K562 (cell line): ENCODE measurements around the gene LYPLA2. TPM values are rescaled to one million over a fixed set of nuclear protein-coding genes. Genes with fewer than 3 reads are reported as not detected.

Source experiments
- BCL6 ChIP-seq: fragments of 250-450 bp; sonication (Bioruptor Pico); IDR thresholded peaks from 2 replicates; pipeline ENCODE4 v1.4.0; 2020
- BCOR ChIP-seq: fragments of 450-650 bp; IDR thresholded peaks from 2 replicates; pipeline ENCODE4 v1.6.1; 2016
- NR2C1 ChIP-seq, 2 experiments: fragments of 450-650 bp; IDR thresholded peaks; 2 replicates each; pipeline ENCODE4 v1.6.1; 2017; ENCODE audit warnings: mild to moderate bottlenecking in 2 of 2, antibody characterized with exemption in 1 of 2, inconsistent platforms in 1 of 2, missing compliant biosample characterization in 1 of 2, missing genetic modification characterization in 1 of 2
- ZNF583 ChIP-seq: fragments of 250-450 bp; sonication (Bioruptor Pico); IDR thresholded peaks from 2 replicates; pipeline ENCODE4 v1.4.0; 2020
- polyA plus RNA-seq, 8 experiments: library from polyadenylated mRNA; depleted of rRNA in 4 of 8; stranded (reverse) in 5 of 8; unstranded in 3 of 8; fragments of >200 nt; fragmentation: Nextera tagmentation in 2 of 8; fragmentation: Illumina TruSeq in 1 of 8; extraction: Ambion mirVana in 2 of 8; extraction: Trizol in 1 of 8; gene quantifications; 2 replicates each; pipeline versions ENCODE4 v1.2.1 to v1.2.3, GENCODE V29; 2011 to 2014; ENCODE audit warnings: inconsistent platforms in 1 of 8, missing spikeins in 1 of 8
- total RNA-seq, 7 experiments: library from RNA; depleted of rRNA in 6 of 7; stranded (reverse); fragments of >200 nt in 6 of 7; fragmentation: Illumina TruSeq in 2 of 7; extraction: Trizol in 2 of 7; gene quantifications; 2 replicates each; pipeline versions ENCODE4 v1.2.1 to v1.2.3, GENCODE V29; 2011 to 2021; ENCODE audit warnings: low replicate concordance in 1 of 7
- TF ChIP-seq, protein P1 (sequence below), 2 experiments: fragments of 450-650 bp; formaldehyde crosslinking in 1 of 2; IDR thresholded peaks; 2 replicates each; pipeline versions ENCODE4 v1.4.0 to v1.6.1; 2014 to 2020; ENCODE audit warnings: mild to moderate bottlenecking in 2 of 2, borderline replicate concordance in 1 of 2, low read depth in 1 of 2
- TF ChIP-seq, protein P2 (sequence below): sonication (generic); formaldehyde crosslinking; IDR thresholded peaks from 2 replicates; pipeline ENCODE4 v1.8.0; 2022; ENCODE audit warnings: mild to moderate bottlenecking, missing genetic modification reagents
- TF ChIP-seq, protein P3 (sequence below): fragments of 250-450 bp; sonication (Bioruptor Pico); IDR thresholded peaks from 2 replicates; pipeline ENCODE4 v1.5.0; 2020; ENCODE audit warnings: mild to moderate bottlenecking
- TF ChIP-seq, protein P4 (sequence below): fragments of 450-650 bp; IDR thresholded peaks from 2 replicates; pipeline ENCODE4 v1.7.0; 2016; ENCODE audit warnings: borderline replicate concordance
- TF ChIP-seq, protein P5 (sequence below): fragments of 250-450 bp; sonication (Bioruptor Pico); IDR thresholded peaks from 2 replicates; pipeline ENCODE4 v1.9.0; 2021; ENCODE audit warnings: mild to moderate bottlenecking, inconsistent platforms

Gene LYPLA2
- total and polyA plus RNA-seq, 9 of the 15 experiments (the other 6 are each of a cell fraction or from before 2014, with no cell fraction given), result 3.9 to 128 (median 60.1) TPM

DNA sequence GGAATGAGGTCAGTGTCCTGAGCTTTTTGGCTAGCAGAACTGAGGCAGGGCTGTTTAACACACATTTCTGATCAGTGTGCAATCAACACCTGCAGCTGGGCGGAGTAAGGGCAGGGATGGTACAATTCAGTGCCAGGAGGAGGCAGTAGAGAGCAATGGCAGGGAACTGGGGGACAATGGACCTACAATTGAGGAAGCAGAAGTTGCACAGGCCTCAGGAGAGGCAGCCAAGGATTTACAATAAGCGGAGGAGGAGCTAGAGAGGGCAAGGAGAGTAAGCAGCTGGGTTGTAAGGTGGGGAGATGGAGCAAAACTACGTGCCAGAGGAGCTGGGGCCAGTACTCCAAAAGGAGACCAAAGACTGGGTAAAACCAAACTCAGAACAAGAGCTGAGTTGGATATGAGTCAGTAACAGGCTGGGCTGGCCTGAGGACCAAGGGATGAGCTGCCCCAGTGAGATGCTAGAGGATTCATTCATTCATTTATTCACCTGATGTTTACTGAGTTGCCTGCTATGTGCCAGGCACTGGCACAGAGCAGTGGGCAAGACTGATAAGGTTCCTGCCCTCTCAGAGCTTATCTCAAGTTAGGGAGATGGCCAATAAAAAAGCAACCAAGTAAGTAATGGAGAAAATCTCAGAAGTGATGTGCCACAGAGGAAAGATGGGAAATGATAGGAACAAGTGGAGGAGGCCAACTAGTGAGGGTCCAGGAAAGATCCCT lies 20.0 kb downstream of the LYPLA2 start (continued):
- TF ChIP-seq, protein P1, sequence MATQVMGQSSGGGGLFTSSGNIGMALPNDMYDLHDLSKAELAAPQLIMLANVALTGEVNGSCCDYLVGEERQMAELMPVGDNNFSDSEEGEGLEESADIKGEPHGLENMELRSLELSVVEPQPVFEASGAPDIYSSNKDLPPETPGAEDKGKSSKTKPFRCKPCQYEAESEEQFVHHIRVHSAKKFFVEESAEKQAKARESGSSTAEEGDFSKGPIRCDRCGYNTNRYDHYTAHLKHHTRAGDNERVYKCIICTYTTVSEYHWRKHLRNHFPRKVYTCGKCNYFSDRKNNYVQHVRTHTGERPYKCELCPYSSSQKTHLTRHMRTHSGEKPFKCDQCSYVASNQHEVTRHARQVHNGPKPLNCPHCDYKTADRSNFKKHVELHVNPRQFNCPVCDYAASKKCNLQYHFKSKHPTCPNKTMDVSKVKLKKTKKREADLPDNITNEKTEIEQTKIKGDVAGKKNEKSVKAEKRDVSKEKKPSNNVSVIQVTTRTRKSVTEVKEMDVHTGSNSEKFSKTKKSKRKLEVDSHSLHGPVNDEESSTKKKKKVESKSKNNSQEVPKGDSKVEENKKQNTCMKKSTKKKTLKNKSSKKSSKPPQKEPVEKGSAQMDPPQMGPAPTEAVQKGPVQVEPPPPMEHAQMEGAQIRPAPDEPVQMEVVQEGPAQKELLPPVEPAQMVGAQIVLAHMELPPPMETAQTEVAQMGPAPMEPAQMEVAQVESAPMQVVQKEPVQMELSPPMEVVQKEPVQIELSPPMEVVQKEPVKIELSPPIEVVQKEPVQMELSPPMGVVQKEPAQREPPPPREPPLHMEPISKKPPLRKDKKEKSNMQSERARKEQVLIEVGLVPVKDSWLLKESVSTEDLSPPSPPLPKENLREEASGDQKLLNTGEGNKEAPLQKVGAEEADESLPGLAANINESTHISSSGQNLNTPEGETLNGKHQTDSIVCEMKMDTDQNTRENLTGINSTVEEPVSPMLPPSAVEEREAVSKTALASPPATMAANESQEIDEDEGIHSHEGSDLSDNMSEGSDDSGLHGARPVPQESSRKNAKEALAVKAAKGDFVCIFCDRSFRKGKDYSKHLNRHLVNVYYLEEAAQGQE (IDR thresholded peaks at IDR 0.05; ENCODE audit: borderline replicate concordance), result peak; percentile 83
- TF ChIP-seq, protein P1 (CRISPR knock-in tag; IDR thresholded peaks at IDR 0.05; ENCODE audit: low read depth), result no peak
- TF ChIP-seq BCOR (peak; percentile 60; the same call in 1 of the 2 replicates), NR2C1 (IDR thresholded peaks at IDR 0.05) (no peak), NR2C1 (tag; IDR thresholded peaks at IDR 0.05) (no peak), ZNF583 (CRISPR knock-in tag) (no peak), BCL6 (CRISPR knock-in tag) (no peak)
- TF ChIP-seq, protein P2, sequence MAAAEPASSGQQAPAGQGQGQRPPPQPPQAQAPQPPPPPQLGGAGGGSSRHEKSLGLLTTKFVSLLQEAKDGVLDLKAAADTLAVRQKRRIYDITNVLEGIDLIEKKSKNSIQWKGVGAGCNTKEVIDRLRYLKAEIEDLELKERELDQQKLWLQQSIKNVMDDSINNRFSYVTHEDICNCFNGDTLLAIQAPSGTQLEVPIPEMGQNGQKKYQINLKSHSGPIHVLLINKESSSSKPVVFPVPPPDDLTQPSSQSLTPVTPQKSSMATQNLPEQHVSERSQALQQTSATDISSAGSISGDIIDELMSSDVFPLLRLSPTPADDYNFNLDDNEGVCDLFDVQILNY (CRISPR knock-in tag), result no peak
- TF ChIP-seq, protein P3, sequence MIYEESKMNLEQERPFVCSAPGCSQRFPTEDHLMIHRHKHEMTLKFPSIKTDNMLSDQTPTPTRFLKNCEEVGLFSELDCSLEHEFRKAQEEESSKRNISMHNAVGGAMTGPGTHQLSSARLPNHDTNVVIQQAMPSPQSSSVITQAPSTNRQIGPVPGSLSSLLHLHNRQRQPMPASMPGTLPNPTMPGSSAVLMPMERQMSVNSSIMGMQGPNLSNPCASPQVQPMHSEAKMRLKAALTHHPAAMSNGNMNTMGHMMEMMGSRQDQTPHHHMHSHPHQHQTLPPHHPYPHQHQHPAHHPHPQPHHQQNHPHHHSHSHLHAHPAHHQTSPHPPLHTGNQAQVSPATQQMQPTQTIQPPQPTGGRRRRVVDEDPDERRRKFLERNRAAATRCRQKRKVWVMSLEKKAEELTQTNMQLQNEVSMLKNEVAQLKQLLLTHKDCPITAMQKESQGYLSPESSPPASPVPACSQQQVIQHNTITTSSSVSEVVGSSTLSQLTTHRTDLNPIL (CRISPR knock-in tag), result no peak
- TF ChIP-seq, protein P4, sequence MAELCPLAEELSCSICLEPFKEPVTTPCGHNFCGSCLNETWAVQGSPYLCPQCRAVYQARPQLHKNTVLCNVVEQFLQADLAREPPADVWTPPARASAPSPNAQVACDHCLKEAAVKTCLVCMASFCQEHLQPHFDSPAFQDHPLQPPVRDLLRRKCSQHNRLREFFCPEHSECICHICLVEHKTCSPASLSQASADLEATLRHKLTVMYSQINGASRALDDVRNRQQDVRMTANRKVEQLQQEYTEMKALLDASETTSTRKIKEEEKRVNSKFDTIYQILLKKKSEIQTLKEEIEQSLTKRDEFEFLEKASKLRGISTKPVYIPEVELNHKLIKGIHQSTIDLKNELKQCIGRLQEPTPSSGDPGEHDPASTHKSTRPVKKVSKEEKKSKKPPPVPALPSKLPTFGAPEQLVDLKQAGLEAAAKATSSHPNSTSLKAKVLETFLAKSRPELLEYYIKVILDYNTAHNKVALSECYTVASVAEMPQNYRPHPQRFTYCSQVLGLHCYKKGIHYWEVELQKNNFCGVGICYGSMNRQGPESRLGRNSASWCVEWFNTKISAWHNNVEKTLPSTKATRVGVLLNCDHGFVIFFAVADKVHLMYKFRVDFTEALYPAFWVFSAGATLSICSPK, result no peak
- TF ChIP-seq, protein P5, sequence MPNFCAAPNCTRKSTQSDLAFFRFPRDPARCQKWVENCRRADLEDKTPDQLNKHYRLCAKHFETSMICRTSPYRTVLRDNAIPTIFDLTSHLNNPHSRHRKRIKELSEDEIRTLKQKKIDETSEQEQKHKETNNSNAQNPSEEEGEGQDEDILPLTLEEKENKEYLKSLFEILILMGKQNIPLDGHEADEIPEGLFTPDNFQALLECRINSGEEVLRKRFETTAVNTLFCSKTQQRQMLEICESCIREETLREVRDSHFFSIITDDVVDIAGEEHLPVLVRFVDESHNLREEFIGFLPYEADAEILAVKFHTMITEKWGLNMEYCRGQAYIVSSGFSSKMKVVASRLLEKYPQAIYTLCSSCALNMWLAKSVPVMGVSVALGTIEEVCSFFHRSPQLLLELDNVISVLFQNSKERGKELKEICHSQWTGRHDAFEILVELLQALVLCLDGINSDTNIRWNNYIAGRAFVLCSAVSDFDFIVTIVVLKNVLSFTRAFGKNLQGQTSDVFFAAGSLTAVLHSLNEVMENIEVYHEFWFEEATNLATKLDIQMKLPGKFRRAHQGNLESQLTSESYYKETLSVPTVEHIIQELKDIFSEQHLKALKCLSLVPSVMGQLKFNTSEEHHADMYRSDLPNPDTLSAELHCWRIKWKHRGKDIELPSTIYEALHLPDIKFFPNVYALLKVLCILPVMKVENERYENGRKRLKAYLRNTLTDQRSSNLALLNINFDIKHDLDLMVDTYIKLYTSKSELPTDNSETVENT, result no peak
